Activated T-cell treated with anti-CD3 and anti-CD28 coated beads, Interleukin-2, amount 50 U/mL, for 72 hours (primary cell): ENCODE data around the gene OSBPL2. TPM values are rescaled to one million over a fixed set of nuclear protein-coding genes. Genes with fewer than 3 reads are reported as not detected.

ENCODE experiments used
- ATAC-seq, 2 donors: fragments of 150-1000 bp; cut with Tn5 transposase; replicated peaks in 1 of 2; 2 replicates each; pipeline ENCODE4 v1.10.0; 2021; ENCODE audit warnings: moderate library complexity in 2 of 2, mild to moderate bottlenecking in 1 of 2
- DNase-seq, 2 donors: peaks; one replicate each; pipeline ENCODE4 v3.0.0; 2021 to 2022; ENCODE audit warnings: mixed read lengths in 1 of 2
- H3K27ac Mint-ChIP-seq: one replicate; pipeline ENCODE4 v1.8.0; 2022; ENCODE audit warnings: mild to moderate bottlenecking, moderate library complexity, mixed read lengths
- H3K27me3 Mint-ChIP-seq: one replicate; pipeline ENCODE4 v1.8.0; 2022; ENCODE audit warnings: low read depth, mixed read lengths
- H3K36me3 Mint-ChIP-seq, 2 donors: one replicate each; pipeline ENCODE4 v1.8.0; 2022; ENCODE audit warnings: mixed read lengths in 2 of 2, mild to moderate bottlenecking in 1 of 2; ENCODE audit not compliant: insufficient read depth in 2 of 2
- H3K4me1 Mint-ChIP-seq: one replicate; pipeline ENCODE4 v1.8.0; 2022; ENCODE audit warnings: low read depth, mixed read lengths
- H3K4me3 Mint-ChIP-seq, 2 donors: one replicate each; pipeline ENCODE4 v1.8.0; 2022; ENCODE audit warnings: mild to moderate bottlenecking in 2 of 2, mixed read lengths in 2 of 2, moderate library complexity in 2 of 2
- H3K9me3 Mint-ChIP-seq, 2 donors: one replicate each; pipeline ENCODE4 v1.8.0; 2022; ENCODE audit warnings: mixed read lengths in 2 of 2
- total RNA-seq, 2 donors: library from RNA; stranded (reverse); gene quantifications; one replicate each; pipeline ENCODE4 v1.2.3, GENCODE V29; 2022

OSBPL2 gene
- total RNA-seq, 2 donors from 2014 or later = 40.6 to 44.2 TPM

- DNase-seq (no peak), ATAC-seq (no peak)
- H3K4me3 Mint-ChIP-seq = no peak overlapping the region
- no peaks in the 10 kb centered on the region for H3K9me3 Mint-ChIP-seq
- no peaks in the 10 kb centered on the region for H3K4me1 Mint-ChIP-seq
- no peaks in the 10 kb centered on the region for H3K27me3 Mint-ChIP-seq
- no peaks in the 10 kb centered on the region for H3K36me3 Mint-ChIP-seq
- no peak overlapping the region for H3K27ac Mint-ChIP-seq
These were observed 73.7 kb downstream of the OSBPL2 start for GRCh38 chr20:62311832-62312661.

GRCh38 chr20:62312662-62312977, 74.3 kb downstream of the OSBPL2 start:
- no peaks in the 10 kb centered on the region for H3K4me1 Mint-ChIP-seq
- no peak overlapping the region for H3K27ac Mint-ChIP-seq
- DNase-seq = no peak
- no peak for ATAC-seq
- H3K27me3 Mint-ChIP-seq = no peaks in the 10 kb centered on the region
- H3K9me3 Mint-ChIP-seq = no peaks in the 10 kb centered on the region
- no peaks in the 10 kb centered on the region for H3K36me3 Mint-ChIP-seq
- no peak overlapping the region for H3K4me3 Mint-ChIP-seq

- Mint-ChIP-seq H3K4me1 (no peaks in the 10 kb centered on the region), H3K4me3 (no peak overlapping the region), H3K27ac (no peak overlapping the region), H3K9me3 (no peaks in the 10 kb centered on the region), H3K36me3 (no peaks in the 10 kb centered on the region), H3K27me3 (no peaks in the 10 kb centered on the region)
- DNase-seq (no peak), ATAC-seq (no peak)
These were observed 74.7 kb downstream of the OSBPL2 start for GRCh38 chr20:62313021-62313420.

- H3K4me1 Mint-ChIP-seq = no peaks in the 10 kb centered on the region
- no peaks in the 10 kb centered on the region for H3K9me3 Mint-ChIP-seq
- H3K36me3 Mint-ChIP-seq = no peaks in the 10 kb centered on the region
- H3K27me3 Mint-ChIP-seq = no peaks in the 10 kb centered on the region
- no peak overlapping the region for H3K4me3 Mint-ChIP-seq
- ATAC-seq (no peak), DNase-seq (no peak)
- H3K27ac Mint-ChIP-seq = no peak overlapping the region
These were observed 75.4 kb downstream of the OSBPL2 start for GRCh38 chr20:62313460-62314338.

GRCh38 chr20:62314339-62314638, 76.0 kb downstream of the OSBPL2 start:
- Mint-ChIP-seq H3K27me3 (no peaks in the 10 kb centered on the region), H3K4me1 (no peaks in the 10 kb centered on the region), H3K4me3 (no peak overlapping the region), H3K27ac (no peak overlapping the region), H3K9me3 (no peaks in the 10 kb centered on the region), H3K36me3 (no peaks in the 10 kb centered on the region)
- no peak for ATAC-seq
- DNase-seq = no peak

- no peak for ATAC-seq
- Mint-ChIP-seq H3K27me3 (no peaks in the 10 kb centered on the region), H3K4me1 (no peaks in the 10 kb centered on the region), H3K36me3 (no peaks in the 10 kb centered on the region), H3K4me3 (no peak overlapping the region), H3K27ac (no peak overlapping the region), H3K9me3 (no peaks in the 10 kb centered on the region)
- DNase-seq = no peak
These were observed 76.5 kb downstream of the OSBPL2 start for GRCh38 chr20:62314711-62315302.

- Mint-ChIP-seq H3K9me3 (peaks cover 0 to 1% of the 10 kb centered on the region in 2 donors), H3K4me3 (no peak overlapping the region), H3K4me1 (no peaks in the 10 kb centered on the region), H3K27me3 (no peaks in the 10 kb centered on the region), H3K27ac (no peak overlapping the region), H3K36me3 (no peaks in the 10 kb centered on the region)
- no peak for DNase-seq
- no peak for ATAC-seq
These were observed 77.5 kb downstream of the OSBPL2 start for GRCh38 chr20:62315773-62316172.

- H3K27me3 Mint-ChIP-seq = no peaks in the 10 kb centered on the region
- H3K27ac Mint-ChIP-seq = no peak overlapping the region
These were observed 78.2 kb downstream of the OSBPL2 start for GRCh38 chr20:62316331-62317166.

GRCh38 chr20:62317167-62317655, 78.9 kb downstream of the OSBPL2 start:
- H3K36me3 Mint-ChIP-seq = no peaks in the 10 kb centered on the region
- no peaks in the 10 kb centered on the region for H3K4me1 Mint-ChIP-seq
- no peak overlapping the region for H3K27ac Mint-ChIP-seq
- peaks cover 0 to 1% of the 10 kb centered on the region in 2 donors for H3K9me3 Mint-ChIP-seq
- H3K27me3 Mint-ChIP-seq = no peaks in the 10 kb centered on the region
- no peak for DNase-seq
- H3K4me3 Mint-ChIP-seq = no peak overlapping the region
- no peak for ATAC-seq

More at GRCh38 chr20:62316331-62317166, 78.2 kb downstream of the OSBPL2 start:
- no peak for ATAC-seq
- no peaks in the 10 kb centered on the region for H3K4me1 Mint-ChIP-seq
- no peaks in the 10 kb centered on the region for H3K36me3 Mint-ChIP-seq
- no peak overlapping the region for H3K4me3 Mint-ChIP-seq
- peaks cover 0 to 1% of the 10 kb centered on the region in 2 donors for H3K9me3 Mint-ChIP-seq
- no peak for DNase-seq

GRCh38 chr20:62318400-62319345, 80.4 kb downstream of the OSBPL2 start:
- Mint-ChIP-seq H3K36me3 (no peaks in the 10 kb centered on the region), H3K4me3 (no peak overlapping the region), H3K27ac (no peak overlapping the region), H3K27me3 (no peaks in the 10 kb centered on the region), H3K4me1 (no peaks in the 10 kb centered on the region), H3K9me3 (peaks cover 0 to 1% of the 10 kb centered on the region in 2 donors)
- DNase-seq = peak in 1 of 2 donors; percentile 26
- peak; percentile 20 to 28 for ATAC-seq

- Mint-ChIP-seq H3K4me3 (no peak overlapping the region), H3K9me3 (peaks cover 0 to 1% of the 10 kb centered on the region in 2 donors), H3K36me3 (no peaks in the 10 kb centered on the region), H3K4me1 (no peaks in the 10 kb centered on the region), H3K27me3 (no peaks in the 10 kb centered on the region), H3K27ac (no peak overlapping the region)
- DNase-seq (no peak), ATAC-seq (no peak)
These were observed 81.1 kb downstream of the OSBPL2 start for GRCh38 chr20:62319346-62319909.
